ENCODE results near the gene VDAC1. TPM values are rescaled to one million over a fixed set of nuclear protein-coding genes. Genes with fewer than 3 reads are reported as not detected.
A peak's percentile ranks its signal among the peaks of the same experiment; 100 is the strongest.

The VDAC1 gene
- total RNA-seq, 6 experiments from 2014 or later = 276 to 324 (median 316) TPM

- no peaks in the 10 kb centered on the region for H3K27me3 Mint-ChIP-seq (ENCODE audit: insufficient read depth)
- H3K4me3 Mint-ChIP-seq = no peak overlapping the region
- H3K27ac Mint-ChIP-seq = peak overlapping the region; percentile 67
- H3K36me3 Mint-ChIP-seq (ENCODE audit: low read depth) = peaks cover 10% of the 10 kb centered on the region
- no peak for DNase-seq
- TF ChIP-seq CTCF (IDR thresholded peaks at IDR 0.05) = no peak
- peaks cover 58% of the 10 kb centered on the region for H3K4me1 Mint-ChIP-seq (ENCODE audit: low read depth)
- no peaks in the 10 kb centered on the region for H3K9me3 Mint-ChIP-seq
Measured at GRCh38 chr5:133994297-133994989, 10.3 kb downstream of the VDAC1 start.

- H3K4me3 Mint-ChIP-seq = peak overlapping the region; percentile 47
- peak overlapping the region; percentile 71 for H3K27ac Mint-ChIP-seq
- H3K4me1 Mint-ChIP-seq (ENCODE audit: low read depth) = peaks cover 54% of the 10 kb centered on the region
- peaks cover 15% of the 10 kb centered on the region for H3K36me3 Mint-ChIP-seq (ENCODE audit: low read depth)
- no peak for TF ChIP-seq CTCF (IDR thresholded peaks at IDR 0.05)
- no peaks in the 10 kb centered on the region for H3K9me3 Mint-ChIP-seq
- H3K27me3 Mint-ChIP-seq (ENCODE audit: insufficient read depth) = peaks cover 1% of the 10 kb centered on the region; the same call in 1 of the 2 replicates
- DNase-seq = peak; percentile 56
Measured at GRCh38 chr5:133993185-133993936, 11.4 kb downstream of the VDAC1 start.

- Mint-ChIP-seq H3K27me3 (ENCODE audit: insufficient read depth) (peaks cover 1% of the 10 kb centered on the region; the same call in 1 of the 2 replicates), H3K27ac (peak overlapping the region; percentile 71), H3K4me3 (peak overlapping the region; percentile 47), H3K9me3 (no peaks in the 10 kb centered on the region), H3K4me1 (ENCODE audit: low read depth) (peaks cover 49% of the 10 kb centered on the region), H3K36me3 (ENCODE audit: low read depth) (peaks cover 15% of the 10 kb centered on the region)
- no peak for DNase-seq
- no peak for TF ChIP-seq CTCF (IDR thresholded peaks at IDR 0.05)
Measured at GRCh38 chr5:133992429-133993155, 12.2 kb downstream of the VDAC1 start.

- TF ChIP-seq CTCF (IDR thresholded peaks at IDR 0.05) = no peak
- H3K27ac Mint-ChIP-seq = no peak overlapping the region
- H3K27me3 Mint-ChIP-seq (ENCODE audit: insufficient read depth) = peaks cover 1% of the 10 kb centered on the region; the same call in 1 of the 2 replicates
- H3K4me1 Mint-ChIP-seq (ENCODE audit: low read depth) = peaks cover 41% of the 10 kb centered on the region
- H3K9me3 Mint-ChIP-seq = no peaks in the 10 kb centered on the region
- DNase-seq = no peak
- peaks cover 15% of the 10 kb centered on the region for H3K36me3 Mint-ChIP-seq (ENCODE audit: low read depth)
- H3K4me3 Mint-ChIP-seq = no peak overlapping the region
Measured at GRCh38 chr5:133991171-133991910, 13.4 kb downstream of the VDAC1 start.

GRCh38 chr5:133990396-133990795 is 14.4 kb downstream of the VDAC1 start:
- peaks cover 35% of the 10 kb centered on the region for H3K4me1 Mint-ChIP-seq (ENCODE audit: low read depth)
- no peaks in the 10 kb centered on the region for H3K9me3 Mint-ChIP-seq
- H3K27ac Mint-ChIP-seq = no peak overlapping the region
- peaks cover 18% of the 10 kb centered on the region for H3K36me3 Mint-ChIP-seq (ENCODE audit: low read depth)
- H3K4me3 Mint-ChIP-seq = no peak overlapping the region
- DNase-seq = no peak
- H3K27me3 Mint-ChIP-seq (ENCODE audit: insufficient read depth) = peaks cover 1% of the 10 kb centered on the region; the same call in 1 of the 2 replicates
- no peak for TF ChIP-seq CTCF (IDR thresholded peaks at IDR 0.05)
